ENCODE results near the gene WNT7A.

GRCh38 chr3:13872451-13872850, 7.4 kb downstream of the WNT7A start:
- TF ChIP-seq POLR2A (IDR thresholded peaks at IDR 0.05) (no peak), CTCF (IDR thresholded peaks at IDR 0.05) (no peak)

Data from breast epithelium (tissue), 3 donors.